ENCODE data around the gene ZNF821. TPM values are rescaled to one million over a fixed set of nuclear protein-coding genes. Genes with fewer than 3 reads are reported as not detected.
"Not testable (repeated sequence)": the region's sequence is repeated elsewhere in the genome, so short reads cannot be mapped to it uniquely, and the experiment has no call there.

The ZNF821 gene
- total RNA-seq, 1 donor from 2014 or later: 30.2 TPM

DNA sequence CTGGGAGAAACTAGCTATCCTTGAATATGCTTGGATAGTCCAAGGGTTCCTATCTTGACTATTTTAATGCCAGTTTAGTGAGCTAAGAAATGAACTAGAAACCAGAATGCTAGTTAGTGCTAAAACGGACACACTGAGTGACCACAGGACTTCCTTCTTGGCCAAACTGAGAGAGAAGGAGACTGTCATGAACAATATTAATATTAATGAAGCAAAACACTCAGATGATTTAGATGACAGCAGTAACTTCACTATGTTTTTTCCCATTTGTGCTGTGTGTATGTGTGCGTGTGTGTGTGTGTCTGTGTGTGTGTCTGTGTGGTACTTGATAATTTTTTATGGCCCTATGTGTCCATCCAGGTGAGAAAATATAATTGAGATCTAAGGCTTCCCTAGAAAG is 40.4 kb downstream of the ZNF821 start:
- H3K27me3 Mint-ChIP-seq (ENCODE audit: low read depth): no peaks in the 10 kb centered on the region
- TF ChIP-seq, protein P1, sequence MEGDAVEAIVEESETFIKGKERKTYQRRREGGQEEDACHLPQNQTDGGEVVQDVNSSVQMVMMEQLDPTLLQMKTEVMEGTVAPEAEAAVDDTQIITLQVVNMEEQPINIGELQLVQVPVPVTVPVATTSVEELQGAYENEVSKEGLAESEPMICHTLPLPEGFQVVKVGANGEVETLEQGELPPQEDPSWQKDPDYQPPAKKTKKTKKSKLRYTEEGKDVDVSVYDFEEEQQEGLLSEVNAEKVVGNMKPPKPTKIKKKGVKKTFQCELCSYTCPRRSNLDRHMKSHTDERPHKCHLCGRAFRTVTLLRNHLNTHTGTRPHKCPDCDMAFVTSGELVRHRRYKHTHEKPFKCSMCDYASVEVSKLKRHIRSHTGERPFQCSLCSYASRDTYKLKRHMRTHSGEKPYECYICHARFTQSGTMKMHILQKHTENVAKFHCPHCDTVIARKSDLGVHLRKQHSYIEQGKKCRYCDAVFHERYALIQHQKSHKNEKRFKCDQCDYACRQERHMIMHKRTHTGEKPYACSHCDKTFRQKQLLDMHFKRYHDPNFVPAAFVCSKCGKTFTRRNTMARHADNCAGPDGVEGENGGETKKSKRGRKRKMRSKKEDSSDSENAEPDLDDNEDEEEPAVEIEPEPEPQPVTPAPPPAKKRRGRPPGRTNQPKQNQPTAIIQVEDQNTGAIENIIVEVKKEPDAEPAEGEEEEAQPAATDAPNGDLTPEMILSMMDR (conservative IDR thresholded peaks at IDR 0.05): no peak
- peaks cover 2% of the 10 kb centered on the region for H3K36me3 Mint-ChIP-seq (ENCODE audit: low read depth)
- no peak overlapping the region for H3K27ac Mint-ChIP-seq (ENCODE audit: unreplicated experiment)
- DNase-seq (ENCODE audit: low read depth, low spot score): no peak
- H3K9me3 Mint-ChIP-seq: no peaks in the 10 kb centered on the region
- peaks cover 13% of the 10 kb centered on the region for H3K4me1 Mint-ChIP-seq
- H3K4me3 Mint-ChIP-seq: peak overlapping the region; percentile 19

DNA sequence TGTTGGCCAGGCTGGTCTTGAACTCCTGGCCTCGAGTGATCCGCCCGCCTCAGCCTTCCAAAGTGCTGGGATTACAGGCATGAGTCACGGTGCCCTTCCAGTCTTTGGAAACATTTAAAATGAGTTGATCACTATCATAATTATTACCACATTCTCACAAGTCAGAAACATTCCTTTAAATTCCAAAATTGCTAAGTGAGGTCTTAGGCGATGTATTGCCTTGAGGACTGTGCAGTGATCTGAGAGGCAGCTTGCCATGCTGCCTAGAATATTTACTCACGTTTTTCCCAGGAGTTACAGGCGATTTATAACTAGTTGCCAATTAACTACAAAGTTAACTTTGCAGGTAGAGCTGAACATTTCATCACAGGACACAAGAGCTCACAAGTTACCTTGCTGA is 43.9 kb downstream of the ZNF821 start:
- H3K4me1 Mint-ChIP-seq: no peaks in the 10 kb centered on the region
- TF ChIP-seq, protein P1 (conservative IDR thresholded peaks at IDR 0.05): no peak
- no peaks in the 10 kb centered on the region for H3K27me3 Mint-ChIP-seq (ENCODE audit: low read depth)
- no peaks in the 10 kb centered on the region for H3K9me3 Mint-ChIP-seq
- no peak overlapping the region for H3K27ac Mint-ChIP-seq (ENCODE audit: unreplicated experiment)
- DNase-seq (ENCODE audit: low read depth, low spot score): no peak
- no peaks in the 10 kb centered on the region for H3K36me3 Mint-ChIP-seq (ENCODE audit: low read depth)
- no peak overlapping the region for H3K4me3 Mint-ChIP-seq

DNA sequence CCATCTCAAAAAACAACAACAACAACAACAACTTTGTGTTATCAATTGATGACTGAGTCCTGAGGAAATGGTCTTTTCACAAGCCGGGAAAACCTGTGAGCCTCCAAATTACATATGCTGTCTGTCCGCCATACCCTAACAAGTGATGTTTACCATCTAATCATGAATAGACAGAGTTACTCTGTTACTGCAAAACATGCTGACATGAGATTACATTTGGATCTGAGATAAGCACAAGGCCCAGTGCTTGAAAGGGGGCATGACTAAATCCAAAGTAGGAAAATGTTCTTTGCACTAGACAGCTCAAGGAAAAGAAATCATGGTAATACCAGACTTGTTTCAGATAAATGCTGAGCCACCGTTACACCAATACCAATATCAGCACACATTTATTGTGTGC is 46.8 kb downstream of the ZNF821 start:
- Mint-ChIP-seq H3K27ac (ENCODE audit: unreplicated experiment) (no peak overlapping the region), H3K4me1 (no peaks in the 10 kb centered on the region), H3K27me3 (ENCODE audit: low read depth) (no peaks in the 10 kb centered on the region), H3K9me3 (no peaks in the 10 kb centered on the region), H3K36me3 (ENCODE audit: low read depth) (no peaks in the 10 kb centered on the region), H3K4me3 (no peak overlapping the region)
- no peak for DNase-seq (ENCODE audit: low read depth, low spot score)
- TF ChIP-seq, protein P1 (conservative IDR thresholded peaks at IDR 0.05): no peak

DNA sequence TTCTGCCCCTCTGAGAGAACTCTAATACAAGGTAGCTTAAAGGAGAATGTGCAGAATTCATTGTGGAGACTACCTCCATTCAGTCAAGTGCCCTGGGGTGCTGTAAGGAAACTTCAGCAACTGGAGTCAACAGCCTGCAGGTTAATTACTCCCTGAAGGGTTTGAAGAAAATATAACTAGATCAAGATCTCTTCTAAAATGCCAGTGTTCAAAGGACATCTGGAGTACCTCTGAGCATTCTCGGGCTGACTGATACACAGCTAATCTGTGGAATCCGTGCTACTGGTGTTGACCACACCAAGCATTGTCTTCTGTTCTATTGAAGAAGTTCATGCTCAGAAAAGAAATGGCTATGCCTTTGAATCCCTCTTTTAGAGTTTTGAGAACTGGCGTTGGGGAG is 49.7 kb downstream of the ZNF821 start:
- TF ChIP-seq, protein P1 (conservative IDR thresholded peaks at IDR 0.05): no peak
- H3K4me1 Mint-ChIP-seq: no peaks in the 10 kb centered on the region
- no peaks in the 10 kb centered on the region for H3K9me3 Mint-ChIP-seq
- no peak overlapping the region for H3K27ac Mint-ChIP-seq (ENCODE audit: unreplicated experiment)
- no peaks in the 10 kb centered on the region for H3K27me3 Mint-ChIP-seq (ENCODE audit: low read depth)
- H3K36me3 Mint-ChIP-seq (ENCODE audit: low read depth): no peaks in the 10 kb centered on the region
- DNase-seq (ENCODE audit: low read depth, low spot score): no peak
- no peak overlapping the region for H3K4me3 Mint-ChIP-seq

DNA sequence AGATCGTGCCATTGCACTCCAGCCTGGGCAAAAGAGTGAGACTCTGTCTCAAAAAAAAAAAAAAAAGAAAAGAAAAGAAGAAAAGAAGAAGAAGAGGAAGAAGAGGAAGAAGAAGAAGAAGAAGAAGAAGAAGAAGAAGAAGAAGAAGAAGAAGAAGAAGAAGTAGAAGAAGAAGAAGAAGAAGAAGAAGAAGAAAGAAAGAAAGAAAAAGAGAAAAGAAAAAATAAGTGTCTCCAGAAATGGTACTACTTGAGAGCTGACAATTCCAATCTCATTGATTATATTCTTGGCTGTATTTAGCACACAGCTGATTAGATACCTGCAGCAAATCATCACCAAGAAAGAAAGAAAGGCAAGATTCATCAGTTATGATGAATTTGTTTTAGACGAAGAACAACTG is 51.9 kb downstream of the ZNF821 start:
- not testable (repeated sequence) for DNase-seq (ENCODE audit: low read depth, low spot score); H3K27ac Mint-ChIP-seq (ENCODE audit: unreplicated experiment); H3K9me3 Mint-ChIP-seq; H3K36me3 Mint-ChIP-seq (ENCODE audit: low read depth); H3K27me3 Mint-ChIP-seq (ENCODE audit: low read depth); H3K4me3 Mint-ChIP-seq; H3K4me1 Mint-ChIP-seq

DNA sequence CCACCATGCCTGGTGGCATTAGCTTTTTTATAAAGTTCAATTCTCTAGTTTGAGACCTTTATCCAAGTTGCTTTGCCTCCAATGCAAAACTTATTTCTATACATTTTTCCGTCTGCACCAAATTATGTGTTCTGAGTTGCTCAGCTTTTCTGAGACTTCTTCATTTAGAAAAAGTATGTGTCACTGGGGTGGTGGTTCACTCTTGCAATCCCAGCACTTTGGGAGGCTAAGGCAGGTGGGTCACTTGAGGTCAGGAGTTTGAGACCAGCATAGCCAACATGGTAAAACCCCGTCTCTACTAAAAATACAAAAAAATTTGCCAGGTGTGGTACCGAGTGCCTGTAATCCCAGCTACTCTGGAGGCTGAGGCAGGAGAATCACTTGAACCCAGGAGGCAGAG is 52.3 kb downstream of the ZNF821 start:
- not testable (repeated sequence) for H3K4me3 Mint-ChIP-seq; H3K4me1 Mint-ChIP-seq; H3K9me3 Mint-ChIP-seq; H3K27me3 Mint-ChIP-seq (ENCODE audit: low read depth); H3K36me3 Mint-ChIP-seq (ENCODE audit: low read depth); DNase-seq (ENCODE audit: low read depth, low spot score); H3K27ac Mint-ChIP-seq (ENCODE audit: unreplicated experiment)

DNA sequence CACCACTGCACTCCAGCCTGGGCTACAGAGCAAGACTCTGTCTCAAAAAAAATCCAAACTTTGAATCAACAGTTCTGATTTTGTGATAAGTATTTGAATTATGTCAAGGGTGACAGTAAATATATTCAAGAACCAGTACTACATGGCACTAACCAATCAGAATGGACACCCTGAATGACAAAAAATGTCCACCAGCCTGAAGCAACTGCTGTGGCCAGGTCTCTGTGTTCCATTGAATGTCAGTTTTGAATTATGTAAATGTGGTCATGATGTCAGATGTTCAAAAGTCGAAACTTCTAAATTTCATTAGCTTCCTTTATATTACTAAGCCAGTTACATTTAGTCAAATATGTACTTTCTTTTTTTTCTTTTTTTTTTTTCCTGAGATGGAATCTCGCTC is 53.6 kb downstream of the ZNF821 start:
- H3K36me3 Mint-ChIP-seq (ENCODE audit: low read depth): no peaks in the 10 kb centered on the region
- TF ChIP-seq, protein P1 (conservative IDR thresholded peaks at IDR 0.05): no peak
- H3K9me3 Mint-ChIP-seq: no peaks in the 10 kb centered on the region
- DNase-seq (ENCODE audit: low read depth, low spot score): no peak
- no peaks in the 10 kb centered on the region for H3K4me1 Mint-ChIP-seq
- no peaks in the 10 kb centered on the region for H3K27me3 Mint-ChIP-seq (ENCODE audit: low read depth)
- no peak overlapping the region for H3K4me3 Mint-ChIP-seq
- H3K27ac Mint-ChIP-seq (ENCODE audit: unreplicated experiment): no peak overlapping the region

Data from neural crest cell (in vitro differentiated cells).